Stomach (tissue), 9 donors: ENCODE data around the gene SHF. TPM values are rescaled to one million over a fixed set of nuclear protein-coding genes. Genes with fewer than 3 reads are reported as not detected.

Source experiments
- DNase-seq, 2 donors: peaks; one replicate each; pipeline versions ENCODE4 v3.0.0 to v3.0.0-alpha.2; 2013 to 2019
- H3K27ac ChIP-seq, 5 donors: fragments of 200-600 bp in 4 of 5; sonication (generic) in 4 of 5; one replicate each; pipeline ENCODE4 v1.5.1; 2013 to 2019; ENCODE audit warnings: mild to moderate bottlenecking in 1 of 5, moderate library complexity in 1 of 5
- H3K27me3 ChIP-seq, 3 donors: fragments of 200-600 bp; sonication (generic); one replicate each; pipeline ENCODE4 v1.5.1; 2017 to 2019; ENCODE audit warnings: mixed run types in 1 of 3
- H3K36me3 ChIP-seq, 4 donors: fragments of 200-600 bp; sonication (generic); 1 replicate in 3 of 4; 2 replicates in 1 of 4; pipeline ENCODE4 v1.5.1; 2016 to 2019
- H3K4me1 ChIP-seq, 4 donors: fragments of 200-600 bp; sonication (generic); one replicate each; pipeline ENCODE4 v1.5.1; 2016 to 2019
- H3K4me3 ChIP-seq, 4 donors: fragments of 200-600 bp; sonication (generic) in 3 of 4; one replicate each; pipeline ENCODE4 v1.5.1; 2016 to 2019; ENCODE audit warnings: mild to moderate bottlenecking in 1 of 4
- H3K9me3 ChIP-seq, 4 donors: fragments of 200-600 bp; sonication (generic); one replicate each; pipeline ENCODE4 v1.5.1; 2016 to 2019
- CTCF ChIP-seq, 7 experiments: fragments of 450-650 bp in 4 of 7; fragments of 200-600 bp in 3 of 7; sonication (generic) in 3 of 7; IDR thresholded peaks; one replicate each; pipeline ENCODE4 v1.5.1; 2016 to 2019; ENCODE audit warnings: antibody characterized with exemption in 7 of 7, control low read depth in 2 of 7, mild to moderate bottlenecking in 1 of 7
- EP300 ChIP-seq: sonication (generic); formaldehyde crosslinking; IDR thresholded peaks from one replicate; pipeline ENCODE4 v1.6.1; 2017; ENCODE audit warnings: antibody characterized with exemption
- POLR2A ChIP-seq, 4 donors: fragments of 450-650 bp; IDR thresholded peaks; one replicate each; pipeline ENCODE4 v1.6.1; 2016; ENCODE audit warnings: antibody characterized with exemption in 4 of 4, control low read depth in 2 of 4, mild to moderate bottlenecking in 1 of 4, moderate library complexity in 1 of 4
- POLR2AphosphoS5 ChIP-seq, 3 donors: sonication (generic); formaldehyde crosslinking; IDR thresholded peaks; one replicate each; pipeline ENCODE4 v1.6.1; 2016; ENCODE audit warnings: antibody characterized with exemption in 3 of 3
- WGBS, 5 donors: extraction: QIAGEN DNeasy Blood & Tissue Kit in 3 of 5; methylation state at CpG; one replicate each; pipeline versions ENCODE4 v1.1.5 to v1.1.7; 2013 to 2018; 5-methylcytosine and 5-hydroxymethylcytosine counted together
- intact Hi-C: fragments of 100-400 bp; cut with DNase I; formaldehyde crosslinking; loops from one replicate; pipeline ENCODE4 v1.15.1; 2023; ENCODE audit warnings: low total_unique reads
- polyA plus RNA-seq, 3 donors: library from polyadenylated mRNA; stranded (reverse); fragments of 200-250 nt; gene quantifications; one replicate each; pipeline ENCODE4 v1.2.3, GENCODE V29; 2013
- total RNA-seq, 5 donors: library from RNA; depleted of rRNA; stranded (reverse); fragments of >200 nt; gene quantifications; one replicate each; pipeline versions ENCODE4 v1.1.0 to v1.2.3, GENCODE V29; 2014 to 2016
- donor health status: healthy with polysubstance abuse.
- donor health status: Bipolar disorder and iron deficiency.
- donor health status: healthy.

Gene SHF
- total and polyA plus RNA-seq, 8 donors: 0.43 to 15.9 (median 6.1) TPM

- intact Hi-C loops: no loop called here
- Histone ChIP-seq H3K9me3 (no peaks in the 10 kb centered on the region), H3K4me1 (peaks cover 19 to 53% (median 39%) of the 10 kb centered on the region in 4 donors), H3K27me3 (peaks cover 0 to 14% (median 0%) of the 10 kb centered on the region in 3 donors), H3K27ac (no peak overlapping the region), H3K36me3 (no peaks in the 10 kb centered on the region), H3K4me3 (no peak overlapping the region)
- no peak for DNase-seq
- TF ChIP-seq CTCF (IDR thresholded peaks at IDR 0.05): no peak
- TF ChIP-seq EP300: no peak
- TF ChIP-seq POLR2A (IDR thresholded peaks at IDR 0.05): no peak
- no peak for TF ChIP-seq POLR2AphosphoS5 (IDR thresholded peaks at IDR 0.05)
- WGBS, 5 donors: 71 to 100% (median 87%) methylated on average over 1 to 2 of the region's 2 CpGs
These were observed 4.3 kb downstream of the SHF start for GRCh38 chr15:45183511-45183910.

GRCh38 chr15:45182996-45183395, 4.8 kb downstream of the SHF start:
- Histone ChIP-seq H3K27me3 (peaks cover 0 to 10% (median 0%) of the 10 kb centered on the region in 3 donors), H3K4me3 (no peak overlapping the region), H3K36me3 (no peaks in the 10 kb centered on the region), H3K27ac (no peak overlapping the region), H3K4me1 (peaks cover 18 to 48% (median 36%) of the 10 kb centered on the region in 4 donors), H3K9me3 (no peaks in the 10 kb centered on the region)
- WGBS, 5 donors: 35 to 64% (median 52%) methylated on average over 1 of the region's 1 CpG
- intact Hi-C loops: no loop called here
- TF ChIP-seq POLR2A (IDR thresholded peaks at IDR 0.05) (no peak), CTCF (IDR thresholded peaks at IDR 0.05) (no peak), POLR2AphosphoS5 (IDR thresholded peaks at IDR 0.05) (no peak), EP300 (no peak)
- no peak for DNase-seq

- no peak for DNase-seq
- intact Hi-C loops: no loop called here
- TF ChIP-seq POLR2AphosphoS5 (IDR thresholded peaks at IDR 0.05) (no peak), EP300 (no peak), CTCF (IDR thresholded peaks at IDR 0.05) (no peak), POLR2A (IDR thresholded peaks at IDR 0.05) (no peak)
- WGBS, 5 donors: 72 to 82% (median 80%) methylated on average over 9 of the region's 9 CpGs
- Histone ChIP-seq H3K36me3 (no peaks in the 10 kb centered on the region), H3K4me1 (peaks cover 9 to 40% (median 26%) of the 10 kb centered on the region in 4 donors), H3K27me3 (no peaks in the 10 kb centered on the region), H3K9me3 (no peaks in the 10 kb centered on the region), H3K4me3 (no peak overlapping the region), H3K27ac (no peak overlapping the region)
These were observed 6.1 kb downstream of the SHF start for GRCh38 chr15:45181491-45182285.

GRCh38 chr15:45180648-45181436, 6.9 kb downstream of the SHF start:
- TF ChIP-seq CTCF (IDR thresholded peaks at IDR 0.05) (no peak), EP300 (no peak), POLR2A (IDR thresholded peaks at IDR 0.05) (no peak), POLR2AphosphoS5 (IDR thresholded peaks at IDR 0.05) (no peak)
- Histone ChIP-seq H3K27me3 (no peaks in the 10 kb centered on the region), H3K4me3 (no peak overlapping the region), H3K9me3 (no peaks in the 10 kb centered on the region), H3K27ac (no peak overlapping the region), H3K4me1 (peaks cover 6 to 32% (median 20%) of the 10 kb centered on the region in 4 donors), H3K36me3 (no peaks in the 10 kb centered on the region)
- no peak for DNase-seq
- intact Hi-C loops: no loop called here
- WGBS, 5 donors: 69 to 88% (median 74%) methylated on average over 3 to 8 of the region's 8 CpGs
